ENCODE results near the gene ZNRF3.

The ZNRF3 gene

DNA sequence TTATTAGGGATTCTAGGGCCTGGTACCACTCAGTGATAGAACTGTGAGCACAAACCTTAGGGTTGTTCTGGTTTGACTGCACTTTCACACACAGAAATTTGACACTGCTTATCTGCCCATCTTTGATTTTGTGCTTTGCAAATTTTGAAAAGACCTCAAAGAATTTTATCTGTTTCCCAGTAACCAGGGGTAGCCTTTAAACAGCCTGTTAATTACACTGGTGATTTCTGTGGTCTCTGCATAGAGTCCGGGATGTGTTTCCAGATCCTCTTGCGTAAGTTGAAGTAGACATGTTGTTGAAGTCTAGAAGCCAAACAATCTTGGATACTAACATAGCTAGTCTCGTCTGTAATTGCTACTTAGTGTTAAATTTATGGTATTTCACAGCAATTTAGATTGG, 103.0 kb downstream of the ZNRF3 start:
- DNase-seq (ENCODE audit: extremely low read depth, low read depth), result no peak
- no peak for TF ChIP-seq CTCF (IDR thresholded peaks at IDR 0.05; ENCODE audit: low read depth, low read length, missing control alignments)

GRCh38 chr22:28988457-28988856, 105.1 kb downstream of the ZNRF3 start:
- no peak overlapping the region for H3K4me3 ChIP-seq (replicated peaks; ENCODE audit: low read depth, low read length)
- no peak for DNase-seq (ENCODE audit: extremely low read depth, low read depth)
- no peak for TF ChIP-seq CTCF (IDR thresholded peaks at IDR 0.05; ENCODE audit: low read depth, low read length, missing control alignments)

More for the DNA sequence above, 103.0 kb downstream of the ZNRF3 start:
- no peak overlapping the region for H3K4me3 ChIP-seq (replicated peaks; ENCODE audit: low read depth, low read length)

DNA sequence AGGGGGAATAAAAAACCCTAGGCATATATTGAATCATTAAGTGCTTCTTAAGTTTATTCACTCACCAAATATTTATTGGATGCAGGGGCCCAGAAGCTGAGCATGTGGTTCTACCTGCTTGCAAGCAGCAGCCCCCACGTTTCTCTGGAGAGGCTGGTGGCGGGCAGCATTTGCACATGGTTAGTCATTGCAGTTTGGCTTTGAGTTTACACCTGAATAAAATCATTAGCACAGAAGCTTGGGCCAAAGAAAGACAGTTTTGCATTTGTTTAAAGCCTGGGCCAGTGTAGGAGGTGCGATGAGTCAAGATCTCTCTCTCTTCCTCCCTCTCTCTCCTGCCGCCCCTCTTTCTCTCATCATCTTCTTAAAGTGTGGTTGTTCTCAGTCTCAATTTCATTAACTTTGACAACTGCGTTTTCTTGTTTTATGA, 105.7 kb downstream of the ZNRF3 start:
- DNase-seq (ENCODE audit: extremely low read depth, low read depth), result no peak
- no peak for TF ChIP-seq CTCF (IDR thresholded peaks at IDR 0.05; ENCODE audit: low read depth, low read length, missing control alignments)
- no peak overlapping the region for H3K4me3 ChIP-seq (replicated peaks; ENCODE audit: low read depth, low read length)

- H3K4me3 ChIP-seq (replicated peaks; ENCODE audit: low read depth, low read length), result no peak overlapping the region
- TF ChIP-seq CTCF (IDR thresholded peaks at IDR 0.05; ENCODE audit: low read depth, low read length, missing control alignments), result no peak
- DNase-seq (ENCODE audit: extremely low read depth, low read depth), result no peak
These were observed 106.1 kb downstream of the ZNRF3 start for GRCh38 chr22:28989484-28989883.

DNA sequence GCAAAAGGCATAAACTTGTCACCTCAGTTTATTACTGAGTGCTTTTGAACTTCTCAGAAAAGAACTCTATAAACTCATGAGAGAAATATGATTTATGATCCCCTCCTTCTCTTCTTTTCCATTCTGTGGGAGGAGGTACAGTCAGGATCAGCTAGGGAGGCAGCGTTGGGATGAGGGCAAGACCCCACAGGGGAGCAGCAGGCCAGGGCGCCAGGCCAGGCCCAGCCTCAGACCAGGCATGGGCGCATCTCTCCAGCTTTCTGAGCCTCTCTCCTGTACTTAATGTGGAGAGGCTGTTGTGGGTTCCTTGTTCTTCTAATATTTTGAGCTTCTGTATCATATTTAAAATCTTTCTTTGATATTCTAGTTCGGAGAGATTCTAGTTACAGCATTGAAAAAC, 106.5 kb downstream of the ZNRF3 start:
- H3K4me3 ChIP-seq (replicated peaks; ENCODE audit: low read depth, low read length), result no peak overlapping the region
- no peak for TF ChIP-seq CTCF (IDR thresholded peaks at IDR 0.05; ENCODE audit: low read depth, low read length, missing control alignments)
- no peak for DNase-seq (ENCODE audit: extremely low read depth, low read depth)

DNA sequence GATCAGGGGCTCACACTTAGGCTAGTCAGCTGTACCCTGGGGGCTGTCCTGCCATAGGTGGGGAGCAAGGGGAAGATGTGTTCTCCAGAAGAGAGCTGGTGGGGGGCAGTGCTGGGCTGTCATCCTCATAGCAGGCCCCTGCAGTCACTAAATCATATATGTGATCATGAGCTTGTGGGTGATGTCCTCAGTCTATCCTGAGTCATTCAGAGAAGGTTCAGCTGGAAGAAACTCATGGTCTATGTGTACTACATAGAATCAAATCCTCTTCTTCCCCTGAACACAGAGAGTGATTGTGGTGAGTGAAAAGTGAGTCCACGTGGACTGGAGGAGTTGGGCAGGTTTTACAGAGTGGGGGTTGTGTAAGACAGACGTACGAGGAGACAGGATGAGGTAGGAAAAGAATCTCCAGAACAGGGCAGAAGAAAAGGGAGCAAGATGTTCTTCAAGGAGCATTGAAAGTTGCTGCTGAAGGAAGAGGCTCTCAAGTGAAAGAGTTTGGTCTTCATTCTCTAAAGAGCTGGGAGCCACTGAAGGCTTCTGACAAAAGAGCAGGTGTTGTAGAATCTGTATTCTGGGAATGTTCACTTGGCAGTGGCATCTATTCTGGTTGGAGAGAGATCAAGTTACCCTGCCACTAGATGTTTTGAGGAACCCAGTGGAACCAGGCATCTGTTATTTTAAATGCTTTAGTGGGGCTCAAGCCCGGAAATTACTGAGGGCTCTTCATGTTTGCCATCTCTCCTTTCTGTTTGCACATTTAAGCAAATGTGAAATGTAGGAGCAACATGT, 109.4 kb downstream of the ZNRF3 start:
- no peak for DNase-seq (ENCODE audit: extremely low read depth, low read depth)
- H3K4me3 ChIP-seq (replicated peaks; ENCODE audit: low read depth, low read length), result no peak overlapping the region
- no peak for TF ChIP-seq CTCF (IDR thresholded peaks at IDR 0.05; ENCODE audit: low read depth, low read length, missing control alignments)

DNA sequence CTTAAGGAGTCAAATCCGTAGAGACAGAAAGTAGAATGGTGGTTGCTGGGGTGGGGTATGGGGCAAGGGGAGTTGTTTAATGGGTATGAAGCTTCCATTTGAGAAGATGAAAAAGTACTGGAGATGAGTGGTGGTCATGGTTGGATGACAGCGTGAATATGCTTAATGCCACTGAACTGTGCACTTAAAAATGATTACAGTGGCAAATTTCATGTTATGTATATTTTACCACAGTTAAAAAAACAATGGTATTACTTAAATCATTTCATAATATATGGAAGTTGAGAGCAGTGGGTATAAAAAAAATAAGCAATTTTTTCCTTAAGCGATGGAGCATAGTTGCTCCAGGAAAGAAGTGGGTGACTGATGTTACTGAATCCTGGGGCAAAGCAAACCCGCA, 111.2 kb downstream of the ZNRF3 start:
- DNase-seq (ENCODE audit: extremely low read depth, low read depth), result no peak
- no peak overlapping the region for H3K4me3 ChIP-seq (replicated peaks; ENCODE audit: low read depth, low read length)

More for the DNA sequence above, 111.2 kb downstream of the ZNRF3 start:
- no peak for TF ChIP-seq CTCF (IDR thresholded peaks at IDR 0.05; ENCODE audit: low read depth, low read length, missing control alignments)

Measured in HFF-Myc (cell line).